HG03175 (cell line): ENCODE measurements around the gene C21orf58.

ENCODE experiments used
- ATAC-seq: cut with Tn5 transposase; IDR thresholded peaks from one replicate; pipeline ENCODE4 v1.9.1; 2021; ENCODE audit warnings: mild to moderate bottlenecking, moderate library complexity; ENCODE audit not compliant: unreplicated experiment

C21orf58 gene

DNA sequence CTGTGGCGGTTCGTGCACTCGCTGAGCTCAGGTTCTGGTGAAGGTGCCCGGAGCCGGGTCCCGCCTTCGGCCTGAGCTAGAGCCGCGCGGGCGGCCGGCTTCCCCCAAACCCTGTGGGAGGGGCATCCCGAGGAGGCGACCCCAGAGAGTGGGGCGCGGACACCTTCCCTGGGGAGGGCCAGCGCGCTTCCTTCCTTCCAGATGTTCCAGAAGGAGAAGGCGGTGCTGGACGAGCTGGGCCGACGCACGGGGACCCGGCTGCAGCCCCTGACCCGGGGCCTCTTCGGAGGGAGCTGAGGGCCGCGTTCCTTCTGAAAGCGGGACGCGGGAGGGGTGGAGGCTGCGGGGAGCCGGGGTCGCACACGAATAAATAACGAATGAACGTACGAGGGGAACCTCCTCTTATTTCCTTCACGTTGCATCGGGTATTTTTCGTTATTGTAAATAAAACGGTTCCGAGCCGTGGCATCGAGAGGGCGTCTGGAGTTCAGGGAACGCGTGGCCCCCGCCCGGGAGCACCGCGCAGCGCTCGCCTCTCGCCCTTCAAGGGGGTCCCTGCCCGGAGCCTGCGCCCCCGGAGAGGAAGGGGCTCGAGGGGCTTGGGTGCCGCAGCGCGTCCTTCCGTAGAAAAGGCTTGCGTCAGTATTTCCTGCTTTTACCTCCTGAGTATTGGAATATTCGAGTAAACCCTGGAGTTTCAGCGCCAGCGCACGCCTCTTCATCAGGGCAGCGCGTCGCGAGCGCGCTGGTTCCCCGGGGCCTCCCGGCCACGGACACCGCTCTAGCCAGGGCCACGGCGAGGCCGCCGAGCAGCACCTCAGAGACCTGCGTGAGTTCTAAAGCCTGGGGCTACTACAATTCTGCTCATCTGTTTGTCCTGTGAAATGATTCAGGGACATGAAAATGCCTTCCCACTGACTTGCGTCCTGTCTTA is 26.1 kb downstream of the C21orf58 start:
- ATAC-seq = no peak

DNA sequence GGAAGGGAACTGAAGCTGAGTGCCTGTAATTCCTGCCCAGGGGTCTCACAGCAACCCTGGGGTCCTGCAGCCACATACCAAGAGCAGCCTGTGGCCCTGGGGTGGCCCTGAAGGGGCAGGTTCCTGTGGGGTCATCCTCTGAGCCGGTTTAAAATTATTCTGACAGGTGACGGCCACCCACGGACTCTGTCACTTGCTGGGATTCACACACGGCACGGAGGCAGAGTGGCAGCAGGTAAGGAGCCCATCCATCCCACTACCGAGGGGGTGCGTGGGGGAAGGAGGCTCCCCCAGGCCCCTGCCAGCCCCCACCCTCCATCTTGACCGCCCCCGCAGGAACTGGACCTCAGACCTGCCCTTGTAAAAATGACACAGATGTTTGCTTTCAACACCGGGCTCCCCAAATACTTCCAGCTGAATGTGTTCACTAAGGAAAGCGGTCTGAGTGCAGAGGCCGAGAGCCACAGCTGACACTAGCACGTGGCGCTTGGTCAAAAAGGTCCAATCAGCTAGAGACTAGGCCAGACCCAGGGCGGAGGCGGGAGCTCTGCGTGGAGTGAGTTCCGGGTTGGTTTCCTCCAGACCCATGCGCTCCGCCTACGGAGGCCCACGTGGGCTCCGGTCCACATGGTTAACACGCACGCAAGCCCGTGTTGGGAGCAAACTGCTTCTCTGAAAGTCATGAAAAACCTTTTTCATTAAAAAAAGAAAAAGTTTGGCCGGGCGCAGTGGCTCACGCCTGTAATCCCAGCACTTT is 27.5 kb downstream of the C21orf58 start:
- ATAC-seq = no peak

DNA sequence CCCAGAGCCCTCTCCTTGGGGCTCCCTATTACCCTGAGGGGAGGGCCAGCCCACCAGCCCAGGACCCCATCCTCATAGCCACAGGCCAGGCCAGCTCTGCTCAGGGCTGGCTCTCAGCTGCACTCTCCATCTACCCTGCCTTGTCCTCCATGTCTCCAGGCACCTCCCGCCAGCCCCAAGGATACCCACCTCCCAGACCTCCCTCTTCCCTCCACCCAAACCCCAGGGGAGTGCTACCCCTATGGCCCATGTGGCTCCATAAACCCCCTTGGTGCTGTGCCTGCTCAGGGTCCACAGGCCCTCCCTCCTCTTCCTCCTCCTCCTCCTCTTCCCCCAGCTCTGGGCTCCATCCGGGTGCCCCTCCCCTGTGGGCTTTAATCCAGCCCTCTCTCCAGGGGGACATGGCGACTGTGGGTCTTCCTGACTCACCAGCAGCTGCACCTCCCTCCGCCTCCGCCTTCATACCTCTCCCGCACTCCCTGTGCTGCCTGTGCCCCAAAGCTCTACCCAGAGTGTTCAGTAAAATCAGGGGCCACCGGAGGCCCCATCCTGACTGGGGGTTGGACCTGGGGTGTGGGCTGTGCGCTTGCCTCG is 28.4 kb downstream of the C21orf58 start:
- no peak for ATAC-seq

DNA sequence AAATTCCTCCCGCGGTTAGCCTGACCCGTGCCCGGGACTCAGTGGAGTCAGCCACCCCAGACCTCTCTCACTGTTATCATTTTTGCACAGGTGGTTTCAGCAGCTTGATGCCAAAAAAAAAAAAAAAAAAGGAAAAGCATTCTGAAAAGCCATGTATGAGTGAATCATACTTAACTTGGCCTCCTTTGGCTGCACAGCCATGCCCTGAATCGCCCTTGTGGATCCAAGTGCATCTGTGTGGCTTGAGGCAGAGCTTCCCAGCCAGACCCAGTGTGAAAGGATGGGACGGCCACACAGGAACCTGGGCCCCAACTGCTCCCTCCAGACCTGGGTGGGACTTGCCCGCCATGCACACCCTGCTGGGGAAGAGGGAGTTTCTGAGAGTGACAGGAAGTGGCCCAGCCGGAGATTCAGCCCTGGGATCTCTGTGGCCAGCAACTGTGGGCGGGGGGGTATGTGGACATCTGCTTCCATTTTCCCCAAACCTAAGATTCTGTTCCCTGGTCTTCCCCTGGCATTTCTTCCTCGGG is 29.0 kb downstream of the C21orf58 start:
- ATAC-seq = no peak

DNA sequence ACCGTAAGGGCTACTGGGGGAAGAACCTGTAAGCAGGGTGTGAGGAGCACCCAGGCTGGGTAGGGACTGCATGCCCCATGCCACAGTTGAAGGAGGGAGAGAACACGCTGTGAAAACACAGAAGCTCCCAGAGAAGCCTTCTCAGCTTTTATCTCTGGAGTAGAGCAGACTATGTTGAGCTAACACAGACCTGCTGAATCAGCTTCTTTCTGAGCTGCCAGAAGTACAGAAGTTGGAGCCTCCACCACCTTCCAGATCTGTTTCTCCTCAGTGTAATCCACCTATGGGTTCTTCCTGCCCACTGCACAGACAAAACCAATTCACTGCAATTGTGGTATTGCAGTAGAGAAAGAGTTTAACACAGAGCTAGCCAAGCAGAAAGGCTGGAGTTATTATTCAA is 32.1 kb downstream of the C21orf58 start:
- no peak for ATAC-seq

DNA sequence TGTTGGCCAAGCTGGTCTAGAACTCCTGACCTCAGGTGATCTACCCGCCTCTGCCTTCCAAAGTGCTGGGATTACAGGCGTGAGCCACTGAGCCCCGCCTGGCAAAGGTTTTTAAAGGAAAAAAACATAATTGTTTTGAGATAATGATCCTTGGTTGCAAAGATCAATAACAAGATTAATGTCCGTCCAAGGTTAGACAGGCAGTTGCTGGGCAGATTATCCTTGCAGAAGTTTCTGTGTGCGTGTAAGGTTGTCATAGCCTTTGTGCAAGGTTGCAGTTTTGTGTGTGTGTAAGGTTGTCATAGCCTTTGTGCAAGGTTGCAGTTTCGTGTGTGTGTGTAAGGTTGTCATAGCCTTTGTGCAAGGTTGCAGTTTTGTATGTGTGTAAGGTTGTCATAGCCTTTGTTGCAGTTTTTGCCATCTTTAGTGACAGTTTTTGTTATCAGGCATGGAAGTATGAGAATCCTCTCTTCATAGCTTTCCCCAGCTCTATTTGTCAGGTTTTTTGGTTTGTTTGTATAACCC is 34.0 kb downstream of the C21orf58 start:
- no peak for ATAC-seq

DNA sequence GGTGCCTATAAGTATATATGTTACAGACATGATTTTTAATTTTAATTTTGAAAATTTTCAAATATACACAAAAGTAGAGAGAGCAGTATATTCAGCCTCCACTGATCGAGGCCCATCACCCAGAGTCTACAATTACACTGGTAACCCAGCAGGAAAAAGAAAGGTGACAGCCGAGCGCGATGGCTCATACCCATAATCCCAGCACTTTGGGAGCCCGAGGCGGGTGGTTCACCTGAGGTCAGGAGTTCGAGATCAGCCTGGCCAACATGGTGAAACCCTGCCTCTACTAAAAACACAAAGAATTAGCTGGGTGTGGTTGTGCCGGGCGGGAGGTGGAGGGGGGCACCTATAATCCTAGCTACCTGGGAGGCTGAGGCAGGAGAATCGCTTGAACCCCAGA is 36.1 kb downstream of the C21orf58 start:
- ATAC-seq = no peak

DNA sequence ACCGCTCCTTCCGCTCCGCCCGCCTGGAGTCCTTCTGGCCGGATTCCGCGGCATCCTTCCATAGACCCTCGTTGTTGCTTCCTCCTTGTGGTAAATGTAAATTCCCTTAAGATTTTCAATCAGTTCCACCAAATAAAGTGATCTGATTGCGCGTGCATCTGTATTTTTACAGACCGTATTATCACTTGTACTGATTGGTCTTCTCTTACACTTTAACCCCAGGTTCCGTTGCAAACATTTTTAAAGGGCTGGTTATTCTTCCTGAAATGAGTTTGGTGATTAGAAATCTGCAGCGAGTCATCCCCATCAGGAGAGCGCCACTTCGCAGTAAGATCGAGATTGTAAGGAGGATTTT is 37.0 kb downstream of the C21orf58 start:
- no peak for ATAC-seq

DNA sequence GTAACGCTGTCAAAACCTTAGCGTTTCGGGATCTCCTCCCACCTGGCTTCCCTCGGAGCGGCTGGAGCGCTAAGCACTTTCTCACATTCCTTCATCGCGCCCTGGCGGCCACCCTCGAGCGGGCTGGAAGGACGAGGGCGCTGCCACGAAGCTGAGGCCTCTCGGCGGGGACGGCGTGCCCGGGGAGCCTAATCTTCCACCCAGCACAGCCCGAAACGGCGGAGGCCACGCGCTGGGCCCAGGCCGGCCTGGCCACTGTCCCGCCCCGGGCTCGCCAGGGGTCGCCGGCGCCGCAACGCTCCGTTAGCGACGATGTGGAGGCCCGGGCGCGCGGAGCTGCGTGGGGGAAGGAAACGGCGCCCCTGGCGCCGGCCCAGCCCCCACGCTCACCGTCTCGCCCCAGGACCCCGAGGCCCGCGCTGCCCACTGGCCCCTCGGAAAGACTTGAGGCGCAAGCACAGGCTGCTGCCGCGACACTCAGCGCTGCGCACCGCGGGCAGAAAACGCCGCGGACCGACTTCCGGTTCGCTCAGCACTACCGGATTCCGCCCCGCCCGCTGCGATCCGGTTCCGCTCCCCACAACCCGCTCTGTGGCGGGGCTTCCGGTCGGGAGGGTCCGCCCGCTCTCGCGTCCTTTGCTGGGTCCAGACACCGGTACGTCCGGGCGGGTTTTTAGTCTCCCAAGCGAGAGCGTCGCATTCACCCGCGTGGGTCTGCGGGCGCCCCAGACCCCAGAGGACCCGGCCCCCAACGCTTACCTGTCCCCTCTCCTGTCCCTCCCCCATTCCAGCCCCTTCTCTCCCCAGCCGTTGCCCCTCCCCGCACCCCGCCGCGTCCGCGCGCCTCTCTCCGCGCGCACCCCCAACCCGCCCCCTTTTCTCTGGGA is 37.7 kb downstream of the C21orf58 start, which contains the start of gene YBEY:
Gene YBEY, plus strand, starts transcription at position 582 of the 887 bp plus-strand sequence. CDS start 572 bp downstream, outside the sequence.
- peak; percentile 90 for ATAC-seq

DNA sequence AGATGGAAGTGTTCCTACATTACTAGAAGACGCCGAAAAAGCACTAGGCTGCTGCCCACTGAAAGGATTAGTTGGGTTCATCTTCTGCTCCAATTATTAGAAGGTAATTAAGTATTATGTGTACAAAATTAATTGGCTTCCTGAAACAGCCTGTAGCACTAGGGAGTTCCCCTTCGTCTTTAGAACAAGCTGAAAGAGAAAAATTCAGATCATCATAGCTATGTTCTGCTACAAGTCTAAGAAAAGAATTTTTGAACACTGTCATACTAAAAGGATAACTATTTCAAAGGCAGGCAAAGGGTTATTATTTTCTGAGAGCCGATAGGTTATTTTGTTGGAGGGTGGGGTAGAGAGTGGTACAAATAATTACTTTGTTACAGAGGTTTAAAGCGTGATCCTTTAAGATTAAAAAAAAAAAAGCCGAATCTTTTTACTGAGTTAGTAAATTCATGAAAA is 38.4 kb downstream of the C21orf58 start, which contains the start of gene MCM3AP:
Gene MCM3AP, minus strand, starts transcription at position 406 of the 456 bp plus-strand sequence. Its CDS starts 325 bp downstream, at position 81.
- ATAC-seq = no peak

DNA sequence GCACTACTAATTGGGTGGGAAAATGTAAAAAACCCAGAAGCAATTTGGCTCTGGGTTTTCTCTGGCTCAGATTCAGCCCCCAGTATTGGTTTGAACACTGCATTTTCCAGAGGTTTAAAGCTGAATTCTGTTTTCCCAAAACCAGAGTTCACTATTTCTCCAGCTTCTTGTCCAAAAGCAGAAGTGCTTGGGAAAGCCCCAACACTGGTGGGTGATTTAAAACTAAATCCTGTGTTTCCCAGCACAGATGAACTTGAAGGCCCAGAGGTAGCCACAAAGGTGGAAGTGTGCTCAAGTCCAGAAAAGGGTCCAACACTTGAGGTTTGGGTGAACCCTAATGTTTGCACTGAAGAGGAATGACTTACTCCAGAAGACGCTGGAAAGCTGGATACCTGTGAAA is 38.9 kb downstream of the C21orf58 start:
- no peak for ATAC-seq

DNA sequence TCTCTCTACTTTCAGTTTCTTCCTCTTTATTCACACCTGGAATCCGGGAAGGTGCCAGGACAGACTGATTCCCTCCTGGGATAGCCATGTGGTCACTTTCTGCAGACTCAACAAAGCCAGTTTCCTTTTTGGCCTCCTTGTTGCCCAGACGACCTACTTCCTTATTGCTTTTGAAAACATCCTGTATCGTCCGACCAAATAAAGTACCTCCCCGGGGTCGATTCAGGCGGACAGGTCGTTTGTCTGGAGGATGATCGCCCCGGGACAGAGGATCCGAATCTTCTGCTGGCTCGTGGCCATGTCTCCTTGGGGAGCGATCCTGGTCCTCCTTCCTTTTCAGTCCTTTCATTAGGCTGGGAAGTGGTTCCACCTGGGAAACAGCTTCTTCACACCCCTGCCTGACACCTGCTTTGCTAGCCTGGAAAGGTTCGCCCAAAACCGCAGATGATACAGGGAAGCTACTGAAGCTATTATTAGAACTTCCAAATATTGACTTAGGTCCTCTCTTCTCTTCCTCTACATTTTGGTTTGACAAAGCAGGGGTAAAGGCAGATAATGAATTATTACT is 39.5 kb downstream of the C21orf58 start:
- no peak for ATAC-seq

DNA sequence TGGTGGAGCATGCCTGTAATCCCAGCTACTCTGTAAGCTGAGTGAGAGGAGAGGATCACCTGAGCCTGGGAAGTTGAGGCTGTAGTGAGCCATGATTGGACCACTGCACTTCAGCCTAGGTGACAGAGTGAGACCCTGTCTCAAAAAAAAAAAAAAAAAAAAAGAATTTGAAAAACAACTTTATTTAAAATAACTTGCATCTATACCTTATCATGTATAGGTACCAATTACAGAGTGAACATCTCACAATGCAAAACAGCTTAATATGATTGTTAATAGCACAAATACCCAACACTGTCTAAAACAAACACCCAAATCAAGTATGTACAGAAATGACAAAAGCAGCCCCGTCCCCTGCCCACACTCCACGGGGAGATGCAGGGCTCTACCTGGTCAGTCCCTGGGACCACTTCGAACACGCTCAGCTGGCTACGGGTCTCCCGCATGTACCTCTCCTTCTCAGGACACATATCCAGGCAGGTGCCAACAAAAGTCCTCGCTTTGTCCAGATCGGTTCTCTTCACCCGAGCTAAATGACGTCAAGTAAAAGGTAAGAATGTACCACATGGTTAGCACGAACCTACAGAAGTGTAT is 48.8 kb downstream of the C21orf58 start:
- ATAC-seq = no peak

DNA sequence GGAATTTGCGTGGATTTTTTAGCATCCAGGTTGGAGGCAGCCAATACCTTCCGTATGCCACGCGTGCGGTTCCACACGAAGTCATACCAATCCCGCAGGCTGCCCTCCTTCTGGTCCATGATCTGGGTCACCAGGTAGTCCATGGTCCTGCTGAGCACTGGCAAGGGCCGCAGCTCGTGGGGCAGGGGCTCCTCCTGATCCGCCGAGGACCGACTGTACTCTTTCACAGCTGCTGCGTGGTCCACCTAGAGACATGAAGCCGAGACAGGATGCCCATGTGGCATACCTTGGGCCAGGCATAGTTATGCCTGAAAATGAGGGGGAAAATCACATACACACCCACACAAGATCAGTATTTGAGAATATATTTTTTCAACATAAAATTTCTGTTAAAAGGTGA is 50.3 kb downstream of the C21orf58 start:
- ATAC-seq = no peak

DNA sequence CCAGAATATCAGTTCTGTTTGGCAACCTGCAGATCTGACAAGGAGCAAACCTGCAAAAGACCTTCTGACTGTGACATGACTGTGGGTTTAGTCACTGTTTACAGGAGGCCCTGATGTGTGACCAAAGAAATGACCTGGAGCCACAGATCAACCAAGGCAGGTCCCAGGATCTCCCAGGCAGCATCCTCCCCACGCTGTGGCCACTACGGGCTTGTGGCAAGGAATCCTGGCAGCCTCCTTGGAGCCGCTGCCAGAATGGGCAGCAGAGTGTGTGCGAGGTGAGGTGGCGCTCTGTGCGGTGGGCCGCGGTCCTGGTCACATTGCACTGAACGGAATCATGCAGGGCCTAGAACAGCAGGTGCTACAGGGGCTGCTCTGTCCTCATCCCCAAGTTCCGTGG is 54.2 kb downstream of the C21orf58 start:
- no peak for ATAC-seq

DNA sequence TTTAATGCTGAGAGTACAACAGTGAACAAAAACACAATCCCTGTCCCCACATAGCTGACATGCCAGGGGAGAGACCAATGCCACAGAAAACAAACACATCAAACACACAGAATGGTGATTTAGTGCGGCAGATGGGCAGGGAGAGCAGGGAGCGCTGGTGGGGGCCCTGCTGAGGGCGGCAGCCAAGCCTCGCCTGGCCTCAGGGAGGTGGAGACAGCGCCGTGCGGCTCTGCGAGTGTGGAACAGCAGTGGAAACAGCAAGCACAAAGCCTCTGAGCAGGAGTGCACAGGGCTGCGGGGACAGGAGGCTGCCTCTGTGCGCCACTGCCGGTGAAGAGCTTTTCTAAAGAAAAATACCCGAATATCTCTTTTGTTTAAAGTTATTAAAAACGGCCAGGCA is 55.3 kb downstream of the C21orf58 start:
- ATAC-seq = no peak

DNA sequence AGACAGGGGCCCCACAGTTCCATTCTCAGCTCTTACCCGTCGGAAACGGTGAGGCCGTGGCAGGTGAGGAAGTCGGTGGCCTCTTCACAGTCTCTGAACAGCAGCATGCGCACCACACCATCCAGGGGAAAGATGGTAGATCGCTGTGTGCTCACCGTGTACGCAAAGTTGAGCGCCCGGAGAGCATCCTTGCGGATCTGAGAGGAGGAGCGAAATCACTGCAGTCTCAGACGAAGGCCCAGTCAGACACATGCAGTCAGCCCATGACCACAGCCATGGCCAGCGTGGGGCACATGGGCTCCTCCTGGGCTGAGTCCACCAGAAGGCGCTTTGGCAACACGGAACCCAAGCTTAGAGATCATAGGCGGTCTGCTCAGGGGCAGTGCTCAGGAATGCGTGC is 56.7 kb downstream of the C21orf58 start:
- no peak for ATAC-seq

DNA sequence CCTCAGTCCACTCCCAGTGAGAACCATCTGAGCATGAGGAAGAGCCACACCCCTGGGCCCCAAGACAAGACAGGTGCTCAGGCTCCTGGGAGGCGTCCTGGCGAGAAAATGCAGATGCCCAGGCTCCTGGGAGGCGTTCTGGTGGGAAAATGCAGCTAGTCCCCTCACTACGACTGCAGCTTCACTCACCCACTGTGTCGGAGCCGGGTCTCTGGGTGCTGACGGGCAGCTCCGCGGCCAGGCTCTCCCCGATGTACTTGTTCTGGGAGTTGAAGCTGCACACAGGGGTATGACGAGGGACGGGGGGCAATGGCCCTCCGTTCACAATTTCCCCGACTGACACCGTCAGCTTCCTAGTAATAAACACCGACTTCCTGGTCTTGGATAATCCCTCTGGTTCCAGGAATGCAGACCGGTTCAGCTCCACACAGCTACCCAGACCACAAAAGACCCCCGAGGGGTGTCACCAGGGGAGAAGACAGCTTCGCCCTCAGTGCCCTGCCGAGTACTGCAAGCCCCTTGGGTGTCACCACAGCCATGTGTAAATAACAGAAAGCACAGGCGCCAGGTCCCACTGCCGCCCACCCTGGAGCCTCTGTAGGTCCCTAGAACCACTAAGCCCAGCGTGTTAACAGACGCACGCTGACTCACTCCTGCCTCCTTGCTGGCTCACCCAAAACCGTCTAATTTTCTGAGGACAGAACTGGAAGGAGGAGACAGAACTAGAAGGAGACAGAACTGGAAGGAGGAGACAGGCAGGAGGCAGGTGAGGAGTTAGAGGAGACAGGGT is 57.7 kb downstream of the C21orf58 start:
- ATAC-seq = no peak
